Urothelium cell line (cell line): ENCODE measurements around the gene TEF.

ENCODE experiments used
- DNase-seq: peaks from one replicate; pipeline ENCODE4 v3.0.0; 2011; ENCODE audit warnings: low spot score, mixed read lengths
- FAIRE-seq: peaks from 2 replicates; lab custom pipeline; 2011; peaks lifted over from hg19 to GRCh38; lab: Jason Lieb, UNC

TEF gene

GRCh38 chr22:41447435-41448188 is 65.9 kb downstream of the TEF start:
- DNase-seq, result peak; percentile 56
- no peak for FAIRE-seq

GRCh38 chr22:41448189-41448808 is 66.6 kb downstream of the TEF start:
- FAIRE-seq (peak; percentile 94), DNase-seq (peak; percentile 96)
